Fibroblast of lung (primary cell): ENCODE measurements around the gene ANAPC2. TPM values are rescaled to one million over a fixed set of nuclear protein-coding genes. Genes with fewer than 3 reads are reported as not detected.

Experiments used
- DNase-seq, 2 donors: peaks; one replicate each; pipeline versions ENCODE4 v3.0.0 to v3.0.0-alpha.2; 2010; ENCODE audit warnings: low read depth in 2 of 2
- H2AFZ ChIP-seq: 2 replicates; pipeline ENCODE4 v1.5.1; 2012; ENCODE audit warnings: low read length, control low read depth, inconsistent platforms
- H3K27ac ChIP-seq: 2 replicates; pipeline ENCODE4 v1.5.1; 2011; ENCODE audit warnings: low read length, control low read depth; ENCODE audit not compliant: insufficient read depth
- H3K27me3 ChIP-seq: 2 replicates; pipeline ENCODE4 v1.5.1; 2011; ENCODE audit warnings: mild to moderate bottlenecking, low read length; ENCODE audit not compliant: control insufficient read depth, insufficient read depth
- H3K36me3 ChIP-seq: 2 replicates; pipeline ENCODE4 v1.5.1; 2011; ENCODE audit warnings: low read length; ENCODE audit not compliant: control insufficient read depth, insufficient read depth
- H3K4me1 ChIP-seq: 2 replicates; pipeline ENCODE4 v1.5.1; 2011; ENCODE audit warnings: low read length; ENCODE audit not compliant: control insufficient read depth, insufficient read depth; ENCODE audit errors: extremely low read depth
- H3K4me2 ChIP-seq: 2 replicates; pipeline ENCODE4 v1.5.1; 2011; ENCODE audit warnings: low read length, control low read depth; ENCODE audit not compliant: insufficient read depth; ENCODE audit errors: extremely low read depth
- H3K4me3 ChIP-seq, 4 experiments: fragments of 200-600 bp in 1 of 4; sonication (generic) in 1 of 4; replicated peaks in 1 of 4; 2 replicates each; pipeline ENCODE4 v1.5.1; 2011 to 2016; ENCODE audit warnings: low read length in 4 of 4, low read depth in 3 of 4, mild to moderate bottlenecking in 3 of 4, control low read depth in 2 of 4, inconsistent platforms in 1 of 4, mixed read lengths in 1 of 4; ENCODE audit not compliant: insufficient read depth in 1 of 4; ENCODE audit errors: control extremely low read depth in 1 of 4
- H3K79me2 ChIP-seq: 2 replicates; pipeline ENCODE4 v1.5.1; 2012; ENCODE audit warnings: mild to moderate bottlenecking, low read length, inconsistent platforms; ENCODE audit not compliant: control insufficient read depth, insufficient read depth
- H3K9ac ChIP-seq: 2 replicates; pipeline ENCODE4 v1.5.1; 2011; ENCODE audit warnings: mild to moderate bottlenecking, low read length, control low read depth; ENCODE audit not compliant: insufficient read depth
- H3K9me3 ChIP-seq: 2 replicates; pipeline ENCODE4 v1.5.1; 2012; ENCODE audit warnings: low read depth, low read length; ENCODE audit not compliant: control insufficient read depth, insufficient read depth
- H4K20me1 ChIP-seq: 2 replicates; pipeline ENCODE4 v1.5.1; 2011; ENCODE audit warnings: low read length; ENCODE audit not compliant: control insufficient read depth, insufficient read depth; ENCODE audit errors: extremely low read depth
- CTCF ChIP-seq, 2 donors: IDR thresholded peaks in 1 of 2; conservative IDR thresholded peaks in 1 of 2; 1 replicate in 1 of 2; 2 replicates in 1 of 2; pipeline ENCODE4 v1.5.1; 2011 to 2012; ENCODE audit warnings: low read length in 2 of 2, control low read depth in 1 of 2, inconsistent platforms in 1 of 2, low read depth in 1 of 2, mild to moderate bottlenecking in 1 of 2
- EZH2 ChIP-seq: IDR thresholded peaks from 2 replicates; pipeline ENCODE4 v1.5.1; 2012; ENCODE audit warnings: low read length, control low read depth, mild to moderate bottlenecking; ENCODE audit errors: missing control alignments
- polyA plus RNA-seq, 2 donors: library from polyadenylated mRNA; depleted of rRNA in 1 of 2; stranded (reverse) in 1 of 2; unstranded in 1 of 2; fragments of >200 nt; gene quantifications; 2 replicates each; pipeline ENCODE4 v1.2.1, GENCODE V29; 2011 to 2012; ENCODE audit warnings: missing spikeins in 1 of 2
- total RNA-seq: library from RNA; depleted of rRNA; stranded (reverse); fragments of >200 nt; gene quantifications from 2 replicates; pipeline ENCODE4 v1.2.1, GENCODE V29; 2014

ANAPC2 gene
- total and polyA plus RNA-seq, 2 donors (not counting 1 experiment from before 2014, with no cell fraction given), result 9.1 to 18.0 TPM

GRCh38 chr9:137134191-137134590 lies 54.2 kb downstream of the ANAPC2 start:
- Histone ChIP-seq H2AFZ (no peak overlapping the region), H3K27me3 (peaks cover 12% of the 10 kb centered on the region), H3K79me2 (peaks cover 2% of the 10 kb centered on the region), H3K4me2 (no peak overlapping the region), H3K36me3 (no peaks in the 10 kb centered on the region), H4K20me1 (no peaks in the 10 kb centered on the region), H3K4me3 (no peak overlapping the region), H3K9me3 (no peaks in the 10 kb centered on the region), H3K4me1 (no peaks in the 10 kb centered on the region), H3K9ac (no peak overlapping the region), H3K27ac (no peak overlapping the region)
- DNase-seq, result no peak
- TF ChIP-seq CTCF (conservative IDR thresholded peaks at IDR 0.05 in 1 of 2, IDR thresholded peaks at IDR 0.05 in 1 of 2; ENCODE audit: low read depth in 1 of 2, low read length in 2 of 2) (no peak), EZH2 (no peak)

- peaks cover 17% of the 10 kb centered on the region for H3K79me2 ChIP-seq
- H3K36me3 ChIP-seq, result no peaks in the 10 kb centered on the region
- H3K4me1 ChIP-seq, result peaks cover 3% of the 10 kb centered on the region
- no peaks in the 10 kb centered on the region for H3K27me3 ChIP-seq
- H3K4me3 ChIP-seq, result peak overlapping the region; percentile 71 to 88 (median 82)
- DNase-seq, result no peak
- H3K9me3 ChIP-seq, result no peaks in the 10 kb centered on the region
- no peaks in the 10 kb centered on the region for H4K20me1 ChIP-seq
- TF ChIP-seq CTCF (conservative IDR thresholded peaks at IDR 0.05 in 1 of 2, IDR thresholded peaks at IDR 0.05 in 1 of 2; ENCODE audit: low read depth in 1 of 2, low read length in 2 of 2), result no peak
- TF ChIP-seq EZH2, result no peak
- H3K9ac ChIP-seq, result peak overlapping the region; percentile 64
- peak overlapping the region; percentile 96 for H3K4me2 ChIP-seq
- peak overlapping the region; percentile 74 for H3K27ac ChIP-seq
- H2AFZ ChIP-seq, result peak overlapping the region; percentile 81
Measured at GRCh38 chr9:137130176-137130755, 58.1 kb downstream of the ANAPC2 start.

GRCh38 chr9:137129456-137130175 lies 58.7 kb downstream of the ANAPC2 start:
- H3K27ac ChIP-seq, result peak overlapping the region; percentile 74

More at GRCh38 chr9:137129456-137130175, 58.7 kb downstream of the ANAPC2 start:
- peak overlapping the region; percentile 71 to 88 (median 82) for H3K4me3 ChIP-seq
- no peaks in the 10 kb centered on the region for H3K36me3 ChIP-seq
- H3K9me3 ChIP-seq, result no peaks in the 10 kb centered on the region
- peak overlapping the region; percentile 81 for H2AFZ ChIP-seq
- H3K9ac ChIP-seq, result peak overlapping the region; percentile 64
- peak; percentile 92 to 93 for DNase-seq
- H3K79me2 ChIP-seq, result peaks cover 17% of the 10 kb centered on the region
- H4K20me1 ChIP-seq, result no peaks in the 10 kb centered on the region
- H3K27me3 ChIP-seq, result no peaks in the 10 kb centered on the region
- peak overlapping the region; percentile 96 for H3K4me2 ChIP-seq
- H3K4me1 ChIP-seq, result peaks cover 3% of the 10 kb centered on the region
- TF ChIP-seq EZH2 (no peak), CTCF (conservative IDR thresholded peaks at IDR 0.05 in 1 of 2, IDR thresholded peaks at IDR 0.05 in 1 of 2; ENCODE audit: low read depth in 1 of 2, low read length in 2 of 2) (no peak)
